Keratinocyte (primary cell): Measurements from ENCODE around the gene PCNX4.

ENCODE experiments used
- CTCF ChIP-seq, 3 experiments: IDR thresholded peaks in 1 of 3; conservative IDR thresholded peaks in 1 of 3; optimal IDR thresholded peaks in 1 of 3; 2 replicates in 2 of 3; 3 replicates in 1 of 3; pipeline versions ENCODE3 to v1.5.1; 2011; ENCODE audit warnings: low read length in 3 of 3, mild to moderate bottlenecking in 3 of 3, moderate library complexity in 2 of 3, control low read depth in 1 of 3, inconsistent platforms in 1 of 3; ENCODE audit not compliant: insufficient read depth in 2 of 3; ENCODE audit errors: extremely low read depth in 1 of 3
- EZH2 ChIP-seq: IDR thresholded peaks from one replicate; pipeline ENCODE4 v1.6.1; 2012; ENCODE audit warnings: inconsistent platforms, mild to moderate bottlenecking, low read length, moderate library complexity

GRCh38 chr14:60160422-60160821 lies 68.7 kb downstream of the PCNX4 start:
- TF ChIP-seq CTCF (optimal IDR thresholded peaks at IDR 0.05 in 1 of 3, IDR thresholded peaks at IDR 0.05 in 1 of 3, conservative IDR thresholded peaks at IDR 0.05 in 1 of 3; ENCODE audit: extremely low read depth in 1 of 3, insufficient read depth in 2 of 3, low read length in 3 of 3): no peak
- no peak for TF ChIP-seq EZH2
